DMS79 treated with DMSO at 0.1 percent for 48 hours (cell line): Measurements from ENCODE around the gene ZNF451.

ENCODE experiments used
- DNase-seq: peaks from one replicate; lab custom pipeline; 2025; lab: John Stamatoyannopoulos, UW

The ZNF451 gene

DNA sequence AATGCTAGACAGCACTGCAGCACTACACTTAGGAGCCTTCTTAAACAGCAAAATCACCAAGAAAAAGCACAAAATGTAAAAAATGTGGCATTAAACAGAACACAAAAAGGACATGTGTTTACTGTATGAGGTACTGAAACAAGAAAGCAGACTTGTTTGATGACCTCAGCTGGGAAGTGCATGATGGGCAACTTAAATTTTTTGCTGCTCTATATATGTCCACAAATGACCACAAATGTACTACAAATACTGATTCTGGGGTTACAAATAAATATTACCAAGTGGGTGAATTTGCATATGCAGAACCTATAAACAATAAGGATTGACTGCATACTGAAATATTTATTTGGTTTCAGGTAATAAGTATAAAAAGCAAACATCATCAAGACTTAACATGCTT, 119.0 kb downstream of the ZNF451 start:
- DNase-seq = no peak

GRCh38 chr6:57210060-57210459, 120.1 kb downstream of the ZNF451 start:
- no peak for DNase-seq

GRCh38 chr6:57215260-57215659, 125.3 kb downstream of the ZNF451 start:
- DNase-seq = no peak

DNA sequence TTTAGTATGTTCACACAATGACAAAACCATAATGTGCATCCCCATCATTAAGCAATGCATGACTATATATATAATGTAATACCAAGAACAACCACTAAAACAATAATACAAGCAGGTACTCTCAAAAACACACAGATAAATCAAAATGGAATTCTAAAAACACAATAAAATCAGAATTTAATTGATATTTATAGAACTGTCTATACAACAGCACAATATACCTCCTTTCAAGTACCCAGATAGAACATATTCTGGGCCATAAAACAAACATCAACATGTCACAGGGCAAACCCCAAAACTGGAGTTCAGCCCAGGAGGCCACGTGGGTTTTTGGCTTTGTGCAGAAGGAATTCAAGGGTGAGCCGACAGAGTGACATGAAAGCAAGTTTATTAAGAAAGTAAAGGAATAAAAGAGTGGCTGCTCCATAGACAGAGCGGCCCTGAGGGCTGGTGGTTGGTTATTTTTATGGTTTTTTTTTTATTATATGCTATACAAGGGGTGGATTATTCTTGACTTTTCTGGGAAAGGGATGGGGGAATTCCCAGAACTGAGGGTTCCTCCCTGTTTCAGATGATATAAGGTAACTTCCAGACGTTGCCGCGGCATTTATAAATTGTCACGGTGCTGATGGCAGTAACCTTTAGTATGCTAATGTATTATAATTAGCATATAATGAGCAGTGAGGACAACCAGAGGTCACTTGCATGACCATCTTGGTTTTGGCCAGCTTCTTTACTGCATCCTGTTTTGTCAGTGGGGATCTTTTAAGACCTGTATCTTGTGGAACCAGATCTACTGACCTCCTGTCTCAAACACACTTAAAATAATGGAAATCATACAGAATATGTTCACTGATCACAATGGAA, 126.5 kb downstream of the ZNF451 start:
- DNase-seq = no peak

- DNase-seq = no peak
Measured at GRCh38 chr6:57217270-57217669, 127.3 kb downstream of the ZNF451 start.
